SK-N-SH (cell line): ENCODE data around the gene GPRIN3. TPM values are rescaled to one million over a fixed set of nuclear protein-coding genes. Genes with fewer than 3 reads are reported as not detected.

Source experiments
- CTCF ChIA-PET: fragments of 300-600, 350-600 bp; formaldehyde crosslinking; extraction: SDS; loops from one replicate; lab custom pipeline; 2021; lab: Yijun Ruan, JAX
- POLR2A ChIA-PET: fragments of 350-600 bp; sonication (Branson Sonifier 250); formaldehyde crosslinking; extraction: SDS; loops from one replicate; lab custom pipeline; 2020; ENCODE audit warnings: antibody characterized with exemption, inconsistent platforms; lab: Yijun Ruan, JAX
- DNase-seq: peaks from one replicate; pipeline ENCODE4 v3.0.0; 2012
- H2AFZ ChIP-seq: fragments of 200-600 bp; sonication (generic); 2 replicates; pipeline ENCODE4 v1.8.1; 2016; ENCODE audit warnings: antibody characterized with exemption, mild to moderate bottlenecking, low read depth
- H3F3A ChIP-seq: fragments of 200-600 bp; sonication (generic); replicated peaks from 2 replicates; pipeline ENCODE3; 2016; ENCODE audit warnings: antibody characterized with exemption, mild to moderate bottlenecking; ENCODE audit not compliant: insufficient read depth
- H3K27ac ChIP-seq, 2 experiments: fragments of 200-500 bp in 1 of 2; fragments of 200-600 bp in 1 of 2; sonication (Bioruptor generic) in 1 of 2; sonication (generic), shearing (Covaris generic) in 1 of 2; 2 replicates each; pipeline versions ENCODE4 v1.5.1 to v1.6.1; 2014 to 2016; ENCODE audit warnings: low read depth in 2 of 2, inconsistent platforms in 1 of 2, low read length in 1 of 2, mild to moderate bottlenecking in 1 of 2, mixed read lengths in 1 of 2
- H3K27me3 ChIP-seq: fragments of 200-600 bp; sonication (generic), shearing (Covaris generic); 2 replicates; pipeline ENCODE4 v1.6.1; 2016; ENCODE audit warnings: mixed run types; ENCODE audit not compliant: insufficient read depth
- H3K36me3 ChIP-seq, 2 experiments: fragments of 200-500 bp in 1 of 2; fragments of 200-600 bp in 1 of 2; sonication (Bioruptor generic) in 1 of 2; sonication (generic) in 1 of 2; replicated peaks in 1 of 2; 2 replicates each; pipeline versions ENCODE3 to v1.5.1; 2014 to 2016; ENCODE audit warnings: low read length in 1 of 2, mild to moderate bottlenecking in 1 of 2; ENCODE audit not compliant: insufficient read depth in 2 of 2, control insufficient read depth in 1 of 2
- H3K4me1 ChIP-seq, 2 experiments: fragments of 200-500 bp in 1 of 2; fragments of 200-600 bp in 1 of 2; sonication (Bioruptor generic) in 1 of 2; sonication (generic), shearing (Covaris generic) in 1 of 2; 2 replicates each; pipeline versions ENCODE4 v1.5.1 to v1.6.1; 2014 to 2016; ENCODE audit warnings: low read depth in 1 of 2, low read length in 1 of 2, mixed run types in 1 of 2; ENCODE audit not compliant: insufficient read depth in 2 of 2, control insufficient read depth in 1 of 2
- H3K4me2 ChIP-seq: fragments of 200-600 bp; sonication (generic), shearing (Covaris generic); 2 replicates; pipeline ENCODE4 v1.6.1; 2017; ENCODE audit warnings: mixed run types
- H3K4me3 ChIP-seq, 2 experiments: fragments of 200-500 bp in 1 of 2; fragments of 200-600 bp in 1 of 2; sonication (Bioruptor generic) in 1 of 2; sonication (generic), shearing (Covaris generic) in 1 of 2; 2 replicates each; pipeline versions ENCODE4 v1.5.1 to v1.8.1; 2014 to 2016; ENCODE audit warnings: low read depth in 2 of 2, inconsistent platforms in 1 of 2, low read length in 1 of 2, mild to moderate bottlenecking in 1 of 2, mixed read lengths in 1 of 2, moderate library complexity in 1 of 2
- H3K79me2 ChIP-seq: fragments of 200-600 bp; sonication (generic); 2 replicates; pipeline ENCODE4 v1.8.1; 2017; ENCODE audit warnings: mild to moderate bottlenecking; ENCODE audit not compliant: insufficient read depth
- H3K9ac ChIP-seq: fragments of 200-600 bp; sonication (generic); 2 replicates; pipeline ENCODE4 v1.6.1; 2017; ENCODE audit warnings: mixed run types
- H3K9me2 ChIP-seq: fragments of 200-600 bp; sonication (generic); 2 replicates; pipeline ENCODE4 v1.6.1; 2017; ENCODE audit warnings: mixed run types
- H3K9me3 ChIP-seq: fragments of 200-600 bp; sonication (generic); 2 replicates; pipeline ENCODE4 v1.6.1; 2017; ENCODE audit warnings: mixed run types, mild to moderate bottlenecking, moderate library complexity
- H4K20me1 ChIP-seq: fragments of 200-600 bp; sonication (generic); 2 replicates; pipeline ENCODE4 v1.6.1; 2017; ENCODE audit warnings: mild to moderate bottlenecking, mixed run types; ENCODE audit not compliant: insufficient read depth
- ELF1 ChIP-seq: IDR thresholded peaks from 2 replicates; pipeline ENCODE4 v1.4.0; 2012
- EP300 ChIP-seq, 2 experiments: IDR thresholded peaks; 2 replicates each; pipeline versions ENCODE4 v1.4.0 to v1.6.1; 2012; ENCODE audit warnings: borderline replicate concordance in 1 of 2, low read depth in 1 of 2, low read length in 1 of 2
- EZH2phosphoT487 ChIP-seq: fragments of 200-600 bp; sonication (generic); IDR thresholded peaks from 2 replicates; pipeline ENCODE4 v1.6.1; 2017; ENCODE audit warnings: low read depth, mixed run types, mild to moderate bottlenecking, antibody characterized with exemption, moderate library complexity, borderline replicate concordance
- FOSL2 ChIP-seq: IDR thresholded peaks from 2 replicates; pipeline ENCODE4 v1.4.0; 2012; ENCODE audit warnings: low read depth, mild to moderate bottlenecking, moderate library complexity, borderline replicate concordance
- FOXJ3 ChIP-seq: sonication (generic); formaldehyde crosslinking; IDR thresholded peaks from 2 replicates; pipeline ENCODE4 v1.5.1; 2020; ENCODE audit warnings: mild to moderate bottlenecking, missing genetic modification reagents
- FOXM1 ChIP-seq: IDR thresholded peaks from 2 replicates; pipeline ENCODE4 v1.4.0; 2012; ENCODE audit warnings: low read depth, mild to moderate bottlenecking
- GABPA ChIP-seq: IDR thresholded peaks from 2 replicates; pipeline ENCODE4 v1.4.0; 2012; ENCODE audit warnings: low read depth, mild to moderate bottlenecking
- JUND ChIP-seq: IDR thresholded peaks from 2 replicates; pipeline ENCODE4 v1.4.0; 2012
- MXI1 ChIP-seq: IDR thresholded peaks from 2 replicates; pipeline ENCODE4 v1.6.1; 2012; ENCODE audit warnings: mild to moderate bottlenecking, low read depth, low read length, improper control_type of control experiment
- NRF1 ChIP-seq: IDR thresholded peaks from 2 replicates; pipeline ENCODE4 v1.6.1; 2012; ENCODE audit warnings: low read depth, mild to moderate bottlenecking, low read length
- POLR2AphosphoS5 ChIP-seq: IDR thresholded peaks from 2 replicates; pipeline ENCODE4 v1.6.1; 2012; ENCODE audit warnings: low read depth, low read length
- RAD21 ChIP-seq: IDR thresholded peaks from 2 replicates; pipeline ENCODE4 v1.6.1; 2012; ENCODE audit warnings: mild to moderate bottlenecking, low read length
- RFX5 ChIP-seq: IDR thresholded peaks from 2 replicates; pipeline ENCODE4 v1.6.1; 2012; ENCODE audit warnings: mild to moderate bottlenecking, improper control_type of control experiment, low read length
- RXRA ChIP-seq: IDR thresholded peaks from 2 replicates; pipeline ENCODE4 v1.4.0; 2012; ENCODE audit warnings: low read depth, mild to moderate bottlenecking, borderline replicate concordance
- SIN3A ChIP-seq: IDR thresholded peaks from 2 replicates; pipeline ENCODE4 v1.6.1; 2012; ENCODE audit warnings: low read depth, mild to moderate bottlenecking, low read length, moderate library complexity, borderline replicate concordance
- SMC3 ChIP-seq: IDR thresholded peaks from 2 replicates; pipeline ENCODE4 v1.6.1; 2012; ENCODE audit warnings: low read depth, low read length, improper control_type of control experiment
- TCF12 ChIP-seq: IDR thresholded peaks from 2 replicates; pipeline ENCODE4 v1.4.0; 2012
- TEAD4 ChIP-seq: IDR thresholded peaks from 2 replicates; pipeline ENCODE4 v1.4.0; 2012; ENCODE audit warnings: mild to moderate bottlenecking, borderline replicate concordance; ENCODE audit not compliant: insufficient read depth
- YY1 ChIP-seq: IDR thresholded peaks from 2 replicates; pipeline ENCODE4 v1.4.0; 2012; ENCODE audit warnings: low read depth, mild to moderate bottlenecking
- WGBS: methylation state at CpG from one replicate; pipeline ENCODE4 v1.1.6; 2017; ENCODE audit warnings: low lambda C conversion rate; 5-methylcytosine and 5-hydroxymethylcytosine counted together
- polyA plus RNA-seq, 3 experiments: library from polyadenylated mRNA; depleted of rRNA; stranded (reverse); fragments of >200 nt; gene quantifications; 2 replicates each; pipeline ENCODE4 v1.2.3, GENCODE V29; 2012
- TF ChIP-seq, protein P1 (sequence below): fragments of 150-350 bp; IDR thresholded peaks from 2 replicates; pipeline ENCODE4 v1.6.1; 2017; ENCODE audit warnings: antibody characterized with exemption, low read length, low read depth, borderline replicate concordance
- TF ChIP-seq, protein P2 (sequence below): IDR thresholded peaks from 2 replicates; pipeline ENCODE4; 2012
- TF ChIP-seq, protein P3 (sequence below): IDR thresholded peaks from 2 replicates; pipeline ENCODE4 v1.4.0; 2012; ENCODE audit warnings: low read depth
- TF ChIP-seq, protein P4 (sequence below): IDR thresholded peaks from 2 replicates; pipeline ENCODE4 v1.4.0; 2012; ENCODE audit warnings: low read depth, borderline replicate concordance
- TF ChIP-seq, protein P5 (sequence below): fragments of 200-600 bp; sonication (generic); IDR thresholded peaks from 2 replicates; pipeline ENCODE4 v1.6.1; 2017; ENCODE audit warnings: antibody characterized with exemption, mild to moderate bottlenecking, moderate library complexity

The GPRIN3 gene
- polyA plus RNA-seq, 1 of the 3 experiments (the other 2 are of a cell fraction): not detected

DNA sequence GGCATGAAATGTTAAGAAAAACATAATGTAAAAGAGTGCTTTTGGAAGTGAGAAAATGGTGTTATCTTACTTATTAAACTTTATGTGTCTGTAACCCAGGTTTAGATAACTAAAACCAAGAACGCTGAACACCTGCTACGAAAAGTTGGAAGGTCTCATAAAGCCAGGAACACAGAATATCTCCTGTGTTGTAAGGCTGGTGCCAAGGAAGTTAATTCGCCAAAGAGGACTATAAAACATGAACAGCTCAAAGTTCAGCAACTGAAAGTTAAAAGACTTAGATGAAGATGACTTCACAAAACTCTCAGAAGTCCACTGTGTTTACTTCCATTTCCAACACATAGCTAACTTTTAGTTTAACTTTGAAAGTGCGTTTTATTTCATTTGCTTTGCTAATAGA, 54.3 kb downstream of the GPRIN3 start:
- Histone ChIP-seq H3K27ac (no peak overlapping the region), H3K9ac (no peak overlapping the region), H3K9me3 (no peaks in the 10 kb centered on the region), H3K9me2 (no peaks in the 10 kb centered on the region), H3K79me2 (no peaks in the 10 kb centered on the region), H3K36me3 (no peaks in the 10 kb centered on the region), H3K4me2 (no peak overlapping the region), H3K4me3 (no peak overlapping the region), H3K4me1 (no peaks in the 10 kb centered on the region; a peak in 1 of 4 replicates), H2AFZ (no peak overlapping the region), H3K27me3 (no peaks in the 10 kb centered on the region), H4K20me1 (no peaks in the 10 kb centered on the region), H3F3A (no peaks in the 10 kb centered on the region)
- 74% methylated on average over 4 of the region's 4 CpGs for WGBS
- DNase-seq: no peak
- TF ChIP-seq YY1 (no peak), TEAD4 (no peak), MXI1 (no peak), JUND (no peak), POLR2AphosphoS5 (no peak), SIN3A (no peak), SMC3 (no peak), EP300 (IDR thresholded peaks at IDR 0.05; ENCODE audit: borderline replicate concordance in 1 of 2, low read depth in 1 of 2, low read length in 1 of 2) (no peak), GABPA (no peak), RFX5 (no peak), RXRA (no peak), ELF1 (no peak), NRF1 (no peak), FOXM1 (no peak), FOSL2 (no peak)
- TF ChIP-seq, protein P1, sequence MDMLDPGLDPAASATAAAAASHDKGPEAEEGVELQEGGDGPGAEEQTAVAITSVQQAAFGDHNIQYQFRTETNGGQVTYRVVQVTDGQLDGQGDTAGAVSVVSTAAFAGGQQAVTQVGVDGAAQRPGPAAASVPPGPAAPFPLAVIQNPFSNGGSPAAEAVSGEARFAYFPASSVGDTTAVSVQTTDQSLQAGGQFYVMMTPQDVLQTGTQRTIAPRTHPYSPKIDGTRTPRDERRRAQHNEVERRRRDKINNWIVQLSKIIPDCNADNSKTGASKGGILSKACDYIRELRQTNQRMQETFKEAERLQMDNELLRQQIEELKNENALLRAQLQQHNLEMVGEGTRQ: no peak
- TF ChIP-seq, protein P2, sequence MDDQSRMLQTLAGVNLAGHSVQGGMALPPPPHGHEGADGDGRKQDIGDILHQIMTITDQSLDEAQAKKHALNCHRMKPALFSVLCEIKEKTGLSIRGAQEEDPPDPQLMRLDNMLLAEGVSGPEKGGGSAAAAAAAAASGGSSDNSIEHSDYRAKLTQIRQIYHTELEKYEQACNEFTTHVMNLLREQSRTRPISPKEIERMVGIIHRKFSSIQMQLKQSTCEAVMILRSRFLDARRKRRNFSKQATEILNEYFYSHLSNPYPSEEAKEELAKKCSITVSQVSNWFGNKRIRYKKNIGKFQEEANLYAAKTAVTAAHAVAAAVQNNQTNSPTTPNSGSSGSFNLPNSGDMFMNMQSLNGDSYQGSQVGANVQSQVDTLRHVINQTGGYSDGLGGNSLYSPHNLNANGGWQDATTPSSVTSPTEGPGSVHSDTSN: no peak
- TF ChIP-seq, protein P3, sequence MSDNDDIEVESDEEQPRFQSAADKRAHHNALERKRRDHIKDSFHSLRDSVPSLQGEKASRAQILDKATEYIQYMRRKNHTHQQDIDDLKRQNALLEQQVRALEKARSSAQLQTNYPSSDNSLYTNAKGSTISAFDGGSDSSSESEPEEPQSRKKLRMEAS: no peak
- ChIA-PET CTCF (no interaction called here), POLR2A (no interaction called here)

DNA sequence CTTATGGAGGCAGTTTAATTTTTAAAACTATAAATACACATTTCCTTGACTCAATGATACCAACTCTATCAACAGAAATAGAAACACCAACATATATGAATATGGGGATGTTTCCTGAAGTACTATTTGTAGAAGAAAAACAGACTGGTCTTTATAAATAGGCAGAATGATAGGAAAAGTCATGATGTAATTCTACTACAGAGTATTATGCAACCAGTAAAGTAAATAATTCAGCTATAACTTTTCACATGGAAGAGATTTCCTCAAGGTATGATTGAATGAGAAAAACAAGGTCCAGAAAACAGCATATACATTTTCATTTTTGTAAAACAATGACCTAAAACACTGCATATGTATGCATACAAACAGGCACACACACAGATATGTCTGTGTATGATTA, 56.2 kb downstream of the GPRIN3 start:
- Histone ChIP-seq H3K79me2 (no peaks in the 10 kb centered on the region), H3K9me3 (no peaks in the 10 kb centered on the region), H3K4me3 (no peak overlapping the region), H3K9me2 (no peaks in the 10 kb centered on the region), H4K20me1 (no peaks in the 10 kb centered on the region), H3K27ac (no peak overlapping the region), H3K4me2 (no peak overlapping the region), H3K9ac (no peak overlapping the region), H2AFZ (no peak overlapping the region), H3K4me1 (no peaks in the 10 kb centered on the region; a peak in 1 of 4 replicates), H3F3A (no peaks in the 10 kb centered on the region), H3K27me3 (no peaks in the 10 kb centered on the region), H3K36me3 (no peaks in the 10 kb centered on the region)
- ChIA-PET CTCF (interaction anchor here (2.3 to 5.1 kb wide), 2 partner anchors 9 to 26 kb away, joined by 6 to 26 read pairs; no protein-coding TSS in a partner anchor), POLR2A (no interaction called here)
- no peak for DNase-seq
- no peak for TF ChIP-seq RXRA
- TF ChIP-seq, protein P4, sequence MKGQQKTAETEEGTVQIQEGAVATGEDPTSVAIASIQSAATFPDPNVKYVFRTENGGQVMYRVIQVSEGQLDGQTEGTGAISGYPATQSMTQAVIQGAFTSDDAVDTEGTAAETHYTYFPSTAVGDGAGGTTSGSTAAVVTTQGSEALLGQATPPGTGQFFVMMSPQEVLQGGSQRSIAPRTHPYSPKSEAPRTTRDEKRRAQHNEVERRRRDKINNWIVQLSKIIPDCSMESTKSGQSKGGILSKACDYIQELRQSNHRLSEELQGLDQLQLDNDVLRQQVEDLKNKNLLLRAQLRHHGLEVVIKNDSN: no peak
- TF ChIP-seq FOXJ3 (CRISPR knock-in tag): no peak
- TF ChIP-seq, protein P3: no peak
- TF ChIP-seq, protein P5, sequence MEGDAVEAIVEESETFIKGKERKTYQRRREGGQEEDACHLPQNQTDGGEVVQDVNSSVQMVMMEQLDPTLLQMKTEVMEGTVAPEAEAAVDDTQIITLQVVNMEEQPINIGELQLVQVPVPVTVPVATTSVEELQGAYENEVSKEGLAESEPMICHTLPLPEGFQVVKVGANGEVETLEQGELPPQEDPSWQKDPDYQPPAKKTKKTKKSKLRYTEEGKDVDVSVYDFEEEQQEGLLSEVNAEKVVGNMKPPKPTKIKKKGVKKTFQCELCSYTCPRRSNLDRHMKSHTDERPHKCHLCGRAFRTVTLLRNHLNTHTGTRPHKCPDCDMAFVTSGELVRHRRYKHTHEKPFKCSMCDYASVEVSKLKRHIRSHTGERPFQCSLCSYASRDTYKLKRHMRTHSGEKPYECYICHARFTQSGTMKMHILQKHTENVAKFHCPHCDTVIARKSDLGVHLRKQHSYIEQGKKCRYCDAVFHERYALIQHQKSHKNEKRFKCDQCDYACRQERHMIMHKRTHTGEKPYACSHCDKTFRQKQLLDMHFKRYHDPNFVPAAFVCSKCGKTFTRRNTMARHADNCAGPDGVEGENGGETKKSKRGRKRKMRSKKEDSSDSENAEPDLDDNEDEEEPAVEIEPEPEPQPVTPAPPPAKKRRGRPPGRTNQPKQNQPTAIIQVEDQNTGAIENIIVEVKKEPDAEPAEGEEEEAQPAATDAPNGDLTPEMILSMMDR: no peak
- TF ChIP-seq EZH2phosphoT487: no peak
- TF ChIP-seq FOSL2: no peak
- no peak for TF ChIP-seq JUND
- no peak for TF ChIP-seq YY1
- TF ChIP-seq TCF12: no peak
- TF ChIP-seq NRF1: no peak
- TF ChIP-seq RAD21: no peak
- no peak for TF ChIP-seq EP300 (IDR thresholded peaks at IDR 0.05; ENCODE audit: borderline replicate concordance in 1 of 2, low read depth in 1 of 2, low read length in 1 of 2)
- TF ChIP-seq FOXM1: no peak
- no peak for TF ChIP-seq POLR2AphosphoS5
